Suppressor macrophage (primary cell): ENCODE results near the gene PPP6R3.
"Not testable (repeated sequence)": the region's sequence is repeated elsewhere in the genome, so short reads cannot be mapped to it uniquely, and the experiment has no call there.

Experiments used
- DNase-seq, 4 experiments: peaks; one replicate each; pipeline ENCODE4 v3.0.0-alpha.2; 2020 to 2022

The PPP6R3 gene

GRCh38 chr11:68434159-68434558, 26.4 kb upstream of the PPP6R3 start:
- not testable (repeated sequence) for DNase-seq

- no peak for DNase-seq
Measured at GRCh38 chr11:68436162-68436888, 24.2 kb upstream of the PPP6R3 start.

DNA sequence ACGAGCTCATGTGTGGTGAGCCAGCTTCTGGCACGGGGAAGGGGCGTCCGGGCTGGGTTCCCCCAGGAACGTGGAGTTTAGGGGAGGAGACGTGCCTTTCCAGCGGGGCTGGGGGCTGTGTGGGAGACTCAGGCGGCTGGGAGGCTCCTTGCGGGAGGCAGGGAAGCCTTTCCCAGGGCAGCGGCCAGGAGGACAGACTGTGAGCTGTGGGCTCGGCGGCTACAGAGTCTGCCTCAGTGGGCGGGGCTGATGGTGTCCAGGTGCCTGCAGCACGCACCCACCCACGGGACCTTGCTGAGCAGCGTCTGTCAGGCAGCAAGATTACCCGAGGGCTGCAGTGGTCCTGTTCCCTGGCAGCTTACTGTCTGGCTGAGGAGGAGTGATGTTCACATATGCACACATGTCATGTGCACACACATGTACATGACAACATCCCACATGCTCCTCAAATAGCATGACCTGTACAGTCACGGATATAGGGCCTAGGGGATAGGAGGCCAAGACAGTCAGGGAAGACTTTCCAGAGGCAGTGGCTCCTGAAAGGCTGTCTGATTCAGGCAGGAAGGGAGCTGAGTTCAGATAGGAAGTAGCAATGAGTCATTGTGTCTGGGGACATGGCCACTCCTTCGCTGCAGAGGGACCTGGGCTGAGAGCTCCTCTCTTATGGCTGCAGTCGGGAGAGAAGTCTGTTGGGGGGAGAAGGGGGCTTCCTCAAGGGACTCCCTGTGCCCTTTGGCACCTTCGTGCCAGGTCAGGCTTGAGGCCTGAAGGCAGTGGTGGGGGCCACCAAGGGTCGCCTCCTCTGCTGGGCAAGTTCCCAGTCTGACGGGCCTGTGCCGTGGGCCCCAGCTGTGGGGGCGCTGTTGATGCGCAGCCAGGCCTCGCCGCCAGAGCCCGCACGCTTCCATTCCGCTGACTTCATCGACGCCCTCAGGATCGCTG, 23.3 kb upstream of the PPP6R3 start:
- peak; percentile 54 to 82 (median 78) for DNase-seq

DNA sequence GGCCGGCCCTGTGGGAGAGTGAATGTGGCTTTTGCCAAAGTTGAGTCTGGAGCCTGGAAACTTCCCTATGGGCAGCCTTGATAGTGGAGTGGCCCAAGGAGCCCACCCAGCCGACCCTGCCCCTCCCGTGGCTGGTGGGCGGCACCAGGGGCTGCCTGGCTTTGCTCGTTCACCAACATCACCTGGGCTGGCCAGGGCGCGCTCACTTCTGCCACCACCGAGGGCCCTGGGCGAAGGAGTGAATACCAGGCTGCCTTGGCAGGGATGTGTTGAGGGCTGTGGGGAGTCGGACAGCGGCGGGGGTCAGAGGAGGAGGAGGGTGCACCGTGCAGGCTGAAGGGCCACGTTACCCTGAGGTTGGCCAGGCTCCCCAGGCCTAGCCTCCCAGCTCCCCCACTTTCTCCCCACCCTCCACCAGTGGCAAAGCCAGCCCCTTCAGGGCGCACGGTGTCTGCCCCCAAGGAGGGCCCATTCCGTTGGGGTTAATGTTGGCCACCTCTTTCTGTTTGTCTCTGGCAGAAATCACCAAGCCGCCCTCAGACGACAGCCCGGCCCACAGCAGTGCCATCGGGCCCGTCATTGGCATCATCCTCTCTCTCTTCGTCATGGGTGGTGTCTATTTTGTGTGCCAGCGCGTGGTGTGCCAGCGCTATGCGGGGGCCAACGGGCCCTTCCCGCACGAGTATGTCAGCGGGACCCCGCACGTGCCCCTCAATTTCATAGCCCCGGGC, 22.5 kb upstream of the PPP6R3 start:
- no peak for DNase-seq

DNA sequence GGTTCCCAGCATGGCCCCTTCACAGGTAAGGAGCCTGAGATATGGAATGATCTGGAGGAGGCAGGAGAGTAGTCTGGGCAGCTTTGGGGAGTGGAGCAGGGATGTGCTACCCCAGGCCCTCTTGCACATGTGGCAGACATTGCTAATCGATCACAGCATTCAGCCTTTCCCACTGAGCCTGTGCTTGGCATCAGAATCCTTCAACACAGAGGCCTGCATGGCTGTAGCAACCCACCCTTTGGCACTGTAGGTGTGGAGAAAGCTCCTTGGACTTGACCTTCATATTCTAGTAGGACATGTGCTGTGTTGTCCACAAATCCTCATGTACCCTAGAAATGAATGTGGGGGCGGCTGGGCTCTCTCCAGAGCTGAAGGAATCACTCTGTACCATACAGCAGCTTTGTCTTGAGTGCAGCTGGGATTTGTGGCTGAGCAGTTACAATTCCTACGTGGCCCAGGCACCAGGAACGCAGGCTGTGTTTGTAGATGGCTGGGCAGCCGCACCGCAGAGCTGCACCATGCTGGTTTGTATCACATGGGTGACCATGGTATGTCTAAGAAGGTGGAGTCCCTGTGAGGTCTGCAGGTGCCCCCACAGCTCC, 21.8 kb upstream of the PPP6R3 start:
- DNase-seq, result no peak

GRCh38 chr11:68439355-68440065, 21.0 kb upstream of the PPP6R3 start:
- no peak for DNase-seq

GRCh38 chr11:68440224-68440623, 20.3 kb upstream of the PPP6R3 start:
- no peak for DNase-seq

GRCh38 chr11:68441466-68442230, 18.9 kb upstream of the PPP6R3 start:
- no peak for DNase-seq

DNA sequence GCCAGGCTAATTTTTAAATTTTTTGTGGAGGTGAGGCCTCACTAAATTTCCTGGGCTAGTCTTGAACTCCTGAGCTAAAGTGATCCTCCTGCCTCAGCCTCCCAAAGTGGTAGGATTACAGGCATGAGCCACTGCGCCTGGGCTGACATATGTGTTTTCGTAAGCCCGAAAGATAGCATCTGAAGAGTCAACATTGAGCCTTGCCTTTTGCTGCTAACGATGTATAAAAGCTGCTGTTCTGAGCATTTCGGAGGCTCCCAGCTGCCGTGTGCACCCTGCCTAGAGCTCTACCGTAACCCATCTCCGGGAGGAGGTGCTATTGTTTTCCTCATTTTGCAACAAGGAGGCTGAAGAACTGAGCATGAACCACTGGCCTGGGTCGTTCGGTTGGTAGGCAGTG, 18.1 kb upstream of the PPP6R3 start:
- no peak for DNase-seq

DNA sequence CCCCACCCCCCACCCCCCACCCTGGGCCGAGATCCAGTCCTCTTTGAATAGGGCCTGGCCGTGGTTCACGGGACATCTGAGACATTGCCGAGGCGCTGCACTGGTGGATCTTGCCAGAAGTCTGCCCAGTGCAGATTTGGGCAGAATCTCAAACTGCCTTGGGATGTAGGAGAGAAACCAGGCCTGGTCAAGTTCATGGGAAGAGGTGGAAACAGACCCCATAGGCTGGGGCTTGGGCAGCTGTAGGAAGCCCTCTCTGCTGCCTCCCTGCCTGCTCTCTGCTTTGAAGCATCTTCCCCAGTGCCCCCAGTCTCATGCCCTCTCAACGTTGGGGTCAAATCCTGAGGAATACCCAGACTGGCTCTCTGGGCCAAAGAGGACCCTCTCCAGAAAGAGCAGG, 16.0 kb upstream of the PPP6R3 start:
- no peak for DNase-seq

DNA sequence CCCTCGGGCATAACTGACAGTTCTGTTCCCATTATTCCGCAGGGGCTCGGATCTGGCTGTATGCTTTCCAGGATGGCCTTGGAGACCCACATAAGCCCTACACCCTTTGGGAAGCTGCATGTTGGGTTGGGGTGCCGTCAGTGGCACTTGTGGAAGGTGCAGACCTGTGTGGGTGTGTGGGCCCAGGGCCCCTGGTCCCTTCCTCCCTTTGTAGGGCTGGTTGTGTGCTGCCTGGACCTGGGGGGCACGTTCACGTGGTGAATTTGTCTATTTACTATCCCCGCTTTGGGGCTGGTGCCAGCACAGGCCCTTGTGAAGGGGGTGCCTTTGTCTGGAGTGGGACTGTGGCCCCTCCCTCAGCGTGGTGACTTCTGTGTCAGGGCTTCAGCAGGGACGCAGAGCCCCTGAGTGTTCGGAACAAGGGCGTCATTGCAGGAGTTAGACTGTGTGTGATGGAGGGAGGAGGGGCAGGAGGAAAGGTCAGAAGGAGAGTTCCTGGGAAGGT, 15.0 kb upstream of the PPP6R3 start:
- no peak for DNase-seq

DNA sequence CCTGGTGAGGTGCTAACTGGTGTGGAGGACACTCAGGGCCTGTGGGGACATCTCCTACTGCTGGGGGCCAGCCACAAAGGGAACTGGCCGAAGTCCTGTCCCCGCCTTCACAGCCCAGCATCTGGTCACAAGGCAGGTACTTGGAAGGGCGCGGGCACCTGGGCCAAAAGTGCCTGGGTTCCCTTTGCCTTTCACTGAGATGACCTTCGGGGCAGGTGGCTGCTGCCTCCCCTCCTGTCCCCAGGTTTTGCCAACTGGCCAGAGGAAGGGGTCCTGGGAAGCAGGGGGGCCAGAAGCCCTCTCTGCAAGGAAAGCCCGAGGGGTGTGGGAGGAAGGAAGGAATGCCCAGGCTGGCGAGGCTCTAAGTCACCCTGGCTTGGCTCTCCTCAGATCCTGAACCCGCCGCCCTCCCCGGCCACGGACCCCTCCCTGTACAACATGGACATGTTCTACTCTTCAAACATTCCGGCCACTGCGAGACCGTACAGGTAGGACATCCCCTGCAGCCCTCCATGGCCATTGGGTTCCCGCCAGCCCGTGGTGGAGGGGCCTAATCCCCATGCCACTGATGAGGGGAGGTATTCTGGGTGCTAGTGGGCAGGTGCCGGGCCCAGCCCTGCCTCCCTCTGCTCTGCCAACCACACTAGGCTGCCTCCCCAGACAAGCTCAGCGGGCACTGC, 14.4 kb upstream of the PPP6R3 start:
- no peak for DNase-seq

- peak; percentile 83 to 91 (median 89) for DNase-seq
Measured at GRCh38 chr11:68447015-68447801, 13.3 kb upstream of the PPP6R3 start.

- not testable (repeated sequence) for DNase-seq
Measured at GRCh38 chr11:68447914-68448313, 12.6 kb upstream of the PPP6R3 start.

GRCh38 chr11:68448604-68449011, 11.9 kb upstream of the PPP6R3 start:
- DNase-seq, result no peak

- no peak for DNase-seq
Measured at GRCh38 chr11:68449951-68450350, 10.6 kb upstream of the PPP6R3 start.

GRCh38 chr11:68450711-68451110, 9.8 kb upstream of the PPP6R3 start:
- no peak for DNase-seq

- DNase-seq, result no peak
Measured at GRCh38 chr11:68454767-68455166, 5.8 kb upstream of the PPP6R3 start.

DNA sequence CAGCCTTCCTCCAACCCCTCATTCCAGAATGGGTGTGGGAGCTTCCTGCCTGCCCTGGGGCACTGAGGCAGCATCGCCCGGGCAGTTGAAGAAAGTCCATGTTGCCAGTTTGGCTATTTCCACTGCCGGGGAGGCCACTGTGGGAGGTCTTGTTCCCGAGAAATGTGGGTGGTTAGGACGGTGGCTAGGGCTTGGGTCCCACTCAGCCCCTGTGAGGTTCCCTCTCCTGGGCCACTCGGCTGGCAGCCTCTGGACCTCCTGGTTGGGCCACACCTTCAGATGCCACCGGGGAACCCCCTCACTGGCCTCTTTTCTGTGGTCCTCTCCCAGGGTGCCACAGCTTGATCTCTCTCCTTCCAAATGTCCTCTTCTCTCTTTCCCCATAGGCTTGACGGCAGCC, 5.1 kb upstream of the PPP6R3 start:
- no peak for DNase-seq
